ENCODE measurements around the gene RPS6KA2.

DNA sequence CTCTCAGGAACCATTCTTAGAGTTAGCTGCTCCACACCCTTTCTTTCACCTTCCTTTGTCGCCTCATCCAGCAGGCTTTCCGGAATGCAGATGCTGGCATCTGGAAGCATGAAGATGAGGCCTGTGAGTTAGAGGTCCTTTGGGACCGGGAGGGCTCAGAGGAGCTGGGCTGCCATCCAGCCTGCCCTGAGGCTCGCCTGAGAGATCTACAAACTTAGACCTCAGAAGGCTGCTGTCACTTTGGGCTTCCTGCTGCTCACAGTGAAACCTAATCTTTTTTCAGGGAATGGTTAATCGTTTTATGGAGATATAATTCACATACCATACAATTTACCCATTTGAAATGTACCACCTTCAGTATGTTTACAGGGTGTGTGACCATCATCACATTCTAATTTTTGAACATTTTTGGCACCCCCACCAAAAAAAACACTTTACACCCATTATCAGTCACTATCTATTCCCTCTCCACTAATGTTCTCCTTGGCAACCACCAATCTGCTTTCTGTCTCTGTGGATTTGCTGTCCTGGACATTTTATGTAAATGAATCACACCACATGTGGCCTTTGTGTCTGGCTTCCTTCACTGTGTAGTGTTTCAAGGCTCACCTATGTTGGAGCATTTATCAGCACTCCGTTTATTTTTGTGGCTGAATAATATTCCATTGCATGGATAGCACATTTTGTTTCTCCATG is 224.3 kb downstream of the RPS6KA2 start:
- TF ChIP-seq, protein P1, sequence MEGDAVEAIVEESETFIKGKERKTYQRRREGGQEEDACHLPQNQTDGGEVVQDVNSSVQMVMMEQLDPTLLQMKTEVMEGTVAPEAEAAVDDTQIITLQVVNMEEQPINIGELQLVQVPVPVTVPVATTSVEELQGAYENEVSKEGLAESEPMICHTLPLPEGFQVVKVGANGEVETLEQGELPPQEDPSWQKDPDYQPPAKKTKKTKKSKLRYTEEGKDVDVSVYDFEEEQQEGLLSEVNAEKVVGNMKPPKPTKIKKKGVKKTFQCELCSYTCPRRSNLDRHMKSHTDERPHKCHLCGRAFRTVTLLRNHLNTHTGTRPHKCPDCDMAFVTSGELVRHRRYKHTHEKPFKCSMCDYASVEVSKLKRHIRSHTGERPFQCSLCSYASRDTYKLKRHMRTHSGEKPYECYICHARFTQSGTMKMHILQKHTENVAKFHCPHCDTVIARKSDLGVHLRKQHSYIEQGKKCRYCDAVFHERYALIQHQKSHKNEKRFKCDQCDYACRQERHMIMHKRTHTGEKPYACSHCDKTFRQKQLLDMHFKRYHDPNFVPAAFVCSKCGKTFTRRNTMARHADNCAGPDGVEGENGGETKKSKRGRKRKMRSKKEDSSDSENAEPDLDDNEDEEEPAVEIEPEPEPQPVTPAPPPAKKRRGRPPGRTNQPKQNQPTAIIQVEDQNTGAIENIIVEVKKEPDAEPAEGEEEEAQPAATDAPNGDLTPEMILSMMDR (IDR thresholded peaks at IDR 0.05): no peak
- no peak for TF ChIP-seq ZFX (IDR thresholded peaks at IDR 0.05; ENCODE audit: borderline replicate concordance)

Data from 22Rv1 (cell line).